Activated CD8-positive, alpha-beta T cell treated with anti-CD3 and anti-CD28 coated beads for 36 hours (primary cell): ENCODE data around the gene SPIB. TPM values are rescaled to one million over a fixed set of nuclear protein-coding genes. Genes with fewer than 3 reads are reported as not detected.

Source experiments
- ATAC-seq: fragments of 200-7000 bp; cut with Tn5 transposase; one replicate; pipeline ENCODE4 v1.10.0; 2021; ENCODE audit warnings: mild to moderate bottlenecking, moderate library complexity
- CTCF ChIA-PET: fragments of 350-600 bp; sonication (Branson Sonifier 250); formaldehyde crosslinking; loops from one replicate; lab custom pipeline; 2021; ENCODE audit warnings: antibody characterized with exemption; lab: Charles Lee
- POLR2A ChIA-PET: fragments of 350-600 bp; sonication (Branson Sonifier 250); formaldehyde crosslinking; loops from one replicate; lab custom pipeline; 2021; ENCODE audit warnings: antibody characterized with exemption; lab: Charles Lee
- DNase-seq: peaks from one replicate; pipeline ENCODE4 v3.0.0-alpha.2; 2020
- H3K27ac Mint-ChIP-seq: one replicate; pipeline ENCODE4 v1.8.0; 2021; ENCODE audit warnings: mild to moderate bottlenecking, mixed read lengths
- H3K27me3 Mint-ChIP-seq: one replicate; pipeline ENCODE4 v1.8.0; 2021; ENCODE audit warnings: mixed read lengths
- H3K36me3 Mint-ChIP-seq: one replicate; pipeline ENCODE4 v1.8.0; 2021; ENCODE audit warnings: low read depth, mixed read lengths
- H3K4me1 Mint-ChIP-seq: one replicate; pipeline ENCODE4 v1.8.0; 2021; ENCODE audit warnings: low read depth, mixed read lengths
- H3K4me3 Mint-ChIP-seq: one replicate; pipeline ENCODE4 v1.8.0; 2021; ENCODE audit warnings: mild to moderate bottlenecking, moderate library complexity, mixed read lengths
- H3K9me3 Mint-ChIP-seq: one replicate; pipeline ENCODE4 v1.8.0; 2021; ENCODE audit warnings: mixed read lengths
- CTCF ChIP-seq: fragments of 200-600 bp; IDR thresholded peaks from one replicate; pipeline ENCODE4 v1.8.0; 2022; ENCODE audit warnings: antibody characterized with exemption, mild to moderate bottlenecking
- intact Hi-C: fragments of 100-400 bp; cut with micrococcal nuclease; formaldehyde crosslinking; loops from one replicate; pipeline ENCODE4 v1.10.0; 2022
- total RNA-seq, 2 experiments: library from RNA; stranded (reverse); gene quantifications; one replicate each; pipeline ENCODE4 v1.2.3, GENCODE V29; 2021

Gene SPIB
- total RNA-seq, 2 experiments from 2014 or later, result 0.68 to 1.5 TPM

DNA sequence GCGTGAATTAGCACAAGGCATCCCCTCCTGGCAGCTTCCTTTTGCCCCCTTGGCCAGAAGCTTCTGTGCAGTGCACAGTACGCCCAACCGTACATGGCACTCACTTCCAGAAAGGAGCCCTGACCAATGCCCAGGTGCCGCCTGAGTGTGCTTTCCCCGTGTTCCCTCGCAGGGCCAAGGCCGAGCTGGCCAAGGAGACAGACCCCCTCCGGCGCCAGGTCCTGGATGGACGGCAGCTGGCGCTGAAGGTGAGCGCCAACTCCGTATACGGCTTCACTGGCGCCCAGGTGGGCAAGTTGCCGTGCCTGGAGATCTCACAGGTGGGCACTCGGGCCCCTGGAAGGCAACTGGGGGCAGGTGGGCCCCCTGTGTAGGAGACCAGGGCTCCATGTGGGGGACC, 9.4 kb upstream of the SPIB start:
- H3K27me3 Mint-ChIP-seq, result no peaks in the 10 kb centered on the region
- intact Hi-C loops, result no loop called here
- no peaks in the 10 kb centered on the region for H3K4me1 Mint-ChIP-seq
- CTCF ChIA-PET, result interaction anchor here (0.6 kb wide), 1 partner anchor 44 kb away, joined by 5 read pairs; no protein-coding TSS in a partner anchor
- no peak overlapping the region for H3K27ac Mint-ChIP-seq
- POLR2A ChIA-PET, result interaction anchor here (0.8 kb wide), 1 partner anchor 11 kb away, joined by 3 read pairs; no protein-coding TSS in a partner anchor
- no peaks in the 10 kb centered on the region for H3K9me3 Mint-ChIP-seq
- H3K4me3 Mint-ChIP-seq, result no peak overlapping the region
- ATAC-seq (no peak), DNase-seq (no peak)
- peaks cover 25% of the 10 kb centered on the region for H3K36me3 Mint-ChIP-seq
- TF ChIP-seq CTCF, result no peak

DNA sequence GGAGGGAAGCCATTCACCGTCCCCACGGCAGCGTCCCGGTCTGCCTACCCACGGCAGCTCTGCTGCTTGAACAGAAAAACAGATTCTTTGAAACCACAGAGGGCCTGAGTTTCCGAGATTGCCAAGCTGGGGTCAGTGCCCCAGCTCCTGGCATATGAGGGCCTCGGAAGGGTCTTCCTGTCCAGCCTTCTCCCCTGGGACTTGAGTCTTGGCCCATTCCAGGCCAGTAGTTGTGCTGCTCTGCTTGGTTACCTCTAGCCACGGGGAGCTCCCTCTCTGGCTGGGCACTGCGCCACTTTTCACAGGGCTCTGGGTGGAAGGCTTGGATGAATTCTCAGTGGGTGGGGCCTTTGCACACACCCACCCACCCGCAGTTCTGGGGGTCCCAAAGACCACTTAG, 8.6 kb upstream of the SPIB start:
- Mint-ChIP-seq H3K36me3 (peaks cover 31% of the 10 kb centered on the region), H3K9me3 (no peaks in the 10 kb centered on the region)
- POLR2A ChIA-PET, result interaction anchor here (0.5 to 0.8 kb wide), 2 partner anchors 16 to 482 kb away, joined by 3 read pairs; no protein-coding TSS in a partner anchor

GRCh38 chr19:50412419-50412818, 6.3 kb upstream of the SPIB start:
- Mint-ChIP-seq H3K27me3 (no peaks in the 10 kb centered on the region), H3K27ac (no peak overlapping the region), H3K4me1 (no peaks in the 10 kb centered on the region), H3K9me3 (no peaks in the 10 kb centered on the region), H3K36me3 (peaks cover 17% of the 10 kb centered on the region), H3K4me3 (no peak overlapping the region)
- ChIA-PET CTCF (no interaction called here), POLR2A (interaction anchor here (1.2 to 1.6 kb wide), 2 partner anchors 28 to 55 kb away, joined by 3 read pairs; partner anchors contain the start of gene POLD1)
- intact Hi-C loops, result loop anchor here (10.0 kb wide), 1 partner anchor 48 kb away; the partner anchor contains the start of gene NAPSA
- DNase-seq (no peak), ATAC-seq (no peak)
- TF ChIP-seq CTCF, result no peak

More for the DNA sequence above, 8.6 kb upstream of the SPIB start:
- H3K27ac Mint-ChIP-seq, result no peak overlapping the region
- intact Hi-C loops, result loop anchor here (10.0 kb wide), 1 partner anchor 45 kb away; the partner anchor contains the start of gene NAPSA
- H3K4me3 Mint-ChIP-seq, result no peak overlapping the region
- CTCF ChIA-PET, result interaction anchor here (1.5 kb wide), 1 partner anchor 26 kb away, joined by 4 read pairs; the partner anchor contains the start of gene POLD1
- DNase-seq (no peak), ATAC-seq (no peak)
- H3K4me1 Mint-ChIP-seq, result no peaks in the 10 kb centered on the region
- H3K27me3 Mint-ChIP-seq, result no peaks in the 10 kb centered on the region
- no peak for TF ChIP-seq CTCF

- Mint-ChIP-seq H3K27ac (no peak overlapping the region), H3K36me3 (peaks cover 17% of the 10 kb centered on the region), H3K27me3 (no peaks in the 10 kb centered on the region), H3K4me3 (no peak overlapping the region), H3K4me1 (no peaks in the 10 kb centered on the region), H3K9me3 (no peaks in the 10 kb centered on the region)
- DNase-seq (no peak), ATAC-seq (no peak)
- CTCF ChIA-PET, result no interaction called here
- no peak for TF ChIP-seq CTCF
- intact Hi-C loops, result loop anchor here (10.0 kb wide), 1 partner anchor 48 kb away; the partner anchor contains the start of gene NAPSA
- POLR2A ChIA-PET, result interaction anchor here (1.2 to 1.6 kb wide), 2 partner anchors 28 to 56 kb away, joined by 3 read pairs; no protein-coding TSS in a partner anchor
Observed at GRCh38 chr19:50413096-50413495, 5.6 kb upstream of the SPIB start.

DNA sequence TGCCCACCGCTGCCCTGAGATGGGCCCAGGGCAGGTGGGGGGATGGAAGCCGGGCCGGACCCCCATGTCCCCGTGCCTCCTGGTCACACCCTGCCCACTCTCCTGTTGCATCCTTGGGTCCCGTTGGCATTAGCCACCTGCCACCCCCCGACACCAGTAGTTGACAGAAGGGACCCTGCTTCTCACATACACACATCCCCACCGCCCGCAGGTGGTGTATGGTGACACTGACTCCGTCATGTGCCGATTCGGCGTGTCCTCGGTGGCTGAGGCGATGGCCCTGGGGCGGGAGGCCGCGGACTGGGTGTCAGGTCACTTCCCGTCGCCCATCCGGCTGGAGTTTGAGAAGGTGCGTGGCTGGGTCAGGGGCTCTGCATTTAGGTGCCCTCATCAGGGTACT, 5.2 kb upstream of the SPIB start:
- Mint-ChIP-seq H3K9me3 (no peaks in the 10 kb centered on the region), H3K36me3 (peaks cover 17% of the 10 kb centered on the region), H3K4me3 (no peak overlapping the region), H3K4me1 (peaks cover 2% of the 10 kb centered on the region), H3K27me3 (no peaks in the 10 kb centered on the region), H3K27ac (no peak overlapping the region)
- CTCF ChIA-PET, result interaction anchor here (0.6 to 0.7 kb wide), 2 partner anchors 45 to 56 kb away, joined by 4 read pairs; no protein-coding TSS in a partner anchor
- DNase-seq (no peak), ATAC-seq (no peak)
- TF ChIP-seq CTCF, result no peak
- intact Hi-C loops, result loop anchor here (10.0 kb wide), 1 partner anchor 49 kb away; the partner anchor contains the start of gene NAPSA
- POLR2A ChIA-PET, result interaction anchor here (1.2 to 1.6 kb wide), 2 partner anchors 28 to 57 kb away, joined by 3 read pairs; no protein-coding TSS in a partner anchor
